AG10803 (cell line): ENCODE data around the gene TYMS.
A peak's percentile ranks its signal among the peaks of the same experiment; 100 is the strongest.

ENCODE experiments used
- DNase-seq: peaks from one replicate; pipeline ENCODE4 v3.0.0; 2010; ENCODE audit warnings: low read depth
- H3K4me3 ChIP-seq: 2 replicates; pipeline ENCODE4 v1.5.1; 2011; ENCODE audit warnings: mild to moderate bottlenecking, low read length, control low read depth
- CTCF ChIP-seq: conservative IDR thresholded peaks from 2 replicates; pipeline ENCODE4 v1.5.1; 2011; ENCODE audit warnings: mild to moderate bottlenecking, low read length, control low read depth, inconsistent platforms

Gene TYMS

GRCh38 chr18:658001-658946 is 821 bp downstream of the TYMS start:
- peak overlapping the region; percentile 91 for H3K4me3 ChIP-seq
- peak; percentile 83 for DNase-seq
- TF ChIP-seq CTCF, result no peak

GRCh38 chr18:658947-659533 is 1.6 kb downstream of the TYMS start:
- DNase-seq, result no peak
- H3K4me3 ChIP-seq, result peak overlapping the region; percentile 91
- no peak for TF ChIP-seq CTCF

- H3K4me3 ChIP-seq, result no peak overlapping the region
- no peak for TF ChIP-seq CTCF
- DNase-seq, result no peak
These were observed 2.1 kb downstream of the TYMS start for GRCh38 chr18:659597-659996.

GRCh38 chr18:662197-662596 is 4.7 kb downstream of the TYMS start:
- DNase-seq, result no peak
- no peak for TF ChIP-seq CTCF
- H3K4me3 ChIP-seq, result no peak overlapping the region

- H3K4me3 ChIP-seq, result no peak overlapping the region
- DNase-seq, result no peak
- no peak for TF ChIP-seq CTCF
These were observed 8.7 kb downstream of the TYMS start for GRCh38 chr18:666177-666576.

- no peak for TF ChIP-seq CTCF
- H3K4me3 ChIP-seq, result no peak overlapping the region
- DNase-seq, result no peak
These were observed 9.2 kb downstream of the TYMS start for GRCh38 chr18:666628-667027.

- TF ChIP-seq CTCF, result no peak
- DNase-seq, result no peak
- H3K4me3 ChIP-seq, result no peak overlapping the region
These were observed 10.8 kb downstream of the TYMS start for GRCh38 chr18:668260-668659.
